Stromal cell of bone marrow (primary cell): ENCODE measurements around the gene ABCA7.
"Not testable (repeated sequence)": the region's sequence is repeated elsewhere in the genome, so short reads cannot be mapped to it uniquely, and the experiment has no call there.

Source experiments
- DNase-seq: peaks from one replicate; pipeline ENCODE4 v3.0.0-alpha.2; 2012; ENCODE audit warnings: low read depth

Gene ABCA7

DNA sequence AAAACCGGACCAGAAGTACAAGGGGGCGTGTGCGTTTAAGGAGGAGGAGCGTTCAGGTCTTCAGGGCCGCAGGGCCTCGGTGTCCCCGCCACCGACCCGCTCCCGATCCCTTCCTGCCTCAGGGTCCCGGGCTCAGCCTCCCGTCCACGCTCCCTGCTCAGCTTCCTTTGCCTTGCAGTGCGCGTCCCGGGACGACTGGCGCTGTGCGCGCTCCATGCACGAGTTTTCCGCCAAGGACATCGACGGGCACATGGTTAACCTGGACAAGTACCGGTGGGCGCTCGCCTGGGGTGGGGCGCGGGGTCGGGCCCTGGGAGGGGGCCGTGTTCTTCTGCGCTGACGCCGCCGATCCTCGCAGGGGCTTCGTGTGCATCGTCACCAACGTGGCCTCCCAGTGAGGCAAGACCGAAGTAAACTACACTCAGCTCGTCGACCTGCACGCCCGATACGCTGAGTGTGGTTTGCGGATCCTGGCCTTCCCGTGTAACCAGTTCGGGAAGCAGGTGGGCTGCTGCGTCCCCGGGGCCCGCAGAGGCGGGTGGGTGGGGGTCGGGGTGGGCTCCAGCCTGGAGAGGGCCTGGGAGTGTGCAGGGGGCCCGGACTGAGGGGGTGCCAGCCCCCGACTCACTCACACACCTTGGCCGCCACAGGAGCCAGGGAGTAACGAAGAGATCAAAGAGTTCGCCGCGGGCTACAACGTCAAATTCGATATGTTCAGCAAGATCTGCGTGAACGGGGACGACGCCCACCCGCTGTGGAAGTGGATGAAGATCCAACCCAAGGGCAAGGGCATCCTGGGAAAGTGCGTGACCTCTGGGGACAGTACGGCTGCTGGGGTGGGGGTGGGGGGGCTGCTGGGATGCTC is 65.3 kb downstream of the ABCA7 start:
- DNase-seq = no peak

DNA sequence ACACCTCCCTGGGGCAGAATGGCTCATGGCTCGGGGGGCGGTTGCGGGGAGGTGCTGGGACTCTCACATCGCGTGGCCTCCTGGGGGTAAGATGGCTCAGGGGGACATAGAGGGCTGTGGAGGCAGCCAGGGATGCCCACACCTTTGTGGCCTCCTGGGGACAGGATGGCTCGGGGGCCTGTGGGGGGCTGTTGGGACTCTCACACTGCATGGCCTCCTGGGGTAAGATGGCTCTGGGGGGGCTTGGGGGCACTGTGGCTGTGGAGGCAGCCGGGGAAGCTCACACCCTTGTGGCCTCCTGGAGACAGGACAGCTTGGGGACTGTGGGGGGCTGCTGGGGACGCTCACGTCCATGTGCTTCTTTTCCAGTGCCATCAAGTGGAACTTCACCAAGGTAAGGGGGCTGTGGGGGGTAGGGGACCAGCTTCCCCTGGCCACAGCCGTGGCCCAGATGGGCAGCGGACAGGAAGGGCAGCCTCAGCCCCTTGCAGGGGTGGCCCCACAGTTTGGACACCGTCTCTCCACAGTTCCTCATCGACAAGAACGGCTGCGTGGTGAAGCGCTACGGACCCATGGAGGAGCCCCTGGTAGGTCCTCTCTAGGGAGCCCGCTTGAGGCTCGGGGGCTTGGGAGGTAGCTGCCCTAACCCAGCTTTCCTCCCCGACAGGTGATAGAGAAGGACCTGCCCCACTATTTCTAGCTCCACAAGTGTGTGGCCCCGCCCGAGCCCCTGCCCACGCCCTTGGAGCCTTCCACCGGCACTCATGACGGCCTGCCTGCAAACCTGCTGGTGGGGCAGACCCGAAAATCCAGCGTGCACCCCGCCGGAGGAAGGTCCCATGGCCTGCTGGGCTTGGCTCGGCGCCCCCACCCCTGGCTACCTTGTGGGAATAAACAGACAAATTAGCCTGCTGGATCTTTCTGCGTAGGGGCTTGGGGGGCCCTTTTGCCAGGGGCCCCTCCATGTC is 66.2 kb downstream of the ABCA7 start:
- no peak for DNase-seq

DNA sequence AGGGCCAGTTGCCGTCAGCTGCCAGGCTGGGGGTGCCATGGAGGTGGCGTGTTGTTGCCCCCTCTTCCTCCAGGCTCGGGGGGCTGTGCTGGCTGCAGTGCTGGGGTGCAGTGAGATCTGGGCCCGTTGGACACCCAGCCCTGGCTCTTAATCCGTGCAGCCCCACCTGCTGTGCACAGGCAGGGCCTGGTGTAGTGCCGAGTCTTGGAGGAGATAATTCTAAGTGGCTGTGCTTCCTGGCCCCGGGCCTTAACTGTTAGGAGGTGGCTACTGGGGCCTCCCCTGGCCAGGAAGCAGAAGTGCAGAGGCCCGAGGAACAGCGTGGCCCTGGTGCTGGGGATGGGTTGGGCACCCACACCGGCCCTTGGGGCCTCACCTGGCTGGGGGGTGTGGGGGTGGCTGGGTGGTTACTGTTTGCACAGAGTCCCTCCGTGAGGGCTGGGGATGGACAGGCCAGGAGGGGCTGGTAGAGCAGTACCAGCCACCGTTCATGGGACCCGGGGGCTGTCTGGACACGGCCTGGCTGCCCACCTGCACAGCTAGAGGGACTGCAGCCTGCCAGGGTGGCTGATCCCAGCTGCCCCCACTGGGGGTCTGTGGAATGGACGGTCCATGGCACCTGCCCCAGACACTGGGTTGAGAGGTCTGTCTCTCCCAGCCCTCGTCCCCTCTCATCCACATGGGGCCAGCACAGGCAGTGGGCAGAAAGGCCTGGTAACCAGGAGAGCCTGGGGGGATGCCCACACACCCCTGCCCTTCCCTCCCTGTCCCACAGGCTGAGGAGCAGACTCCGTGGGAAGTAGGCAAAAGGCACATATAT is 67.1 kb downstream of the ABCA7 start:
- no peak for DNase-seq

DNA sequence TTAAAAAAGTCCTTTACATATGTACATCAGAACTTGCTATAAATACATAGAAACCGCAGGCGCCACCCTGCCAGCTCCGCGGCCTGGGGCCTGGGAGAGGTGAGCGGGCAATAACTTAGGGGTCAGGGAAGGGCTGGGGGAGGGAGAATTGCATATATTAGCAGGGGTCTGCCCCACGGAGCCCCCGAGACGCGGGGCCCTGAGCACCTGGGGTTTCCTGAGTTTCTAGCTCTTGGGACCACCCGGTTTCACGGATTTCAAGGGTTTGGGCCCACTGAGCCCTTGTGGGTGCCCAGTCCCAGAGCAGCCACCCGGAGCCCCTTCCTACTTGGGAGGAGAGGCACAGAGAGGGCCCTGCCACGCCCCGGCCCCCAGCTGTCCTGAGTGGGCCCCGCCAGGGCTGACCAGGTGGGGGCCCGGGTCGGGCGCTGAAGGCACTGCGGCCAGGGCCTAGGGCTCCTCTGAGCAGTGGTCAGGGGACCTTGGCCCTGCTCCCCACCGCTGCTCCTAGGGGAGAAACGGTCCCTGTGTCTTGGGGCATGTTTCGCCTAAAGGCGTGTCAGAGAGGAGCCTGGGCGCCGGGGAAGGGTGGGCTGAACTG is 67.9 kb downstream of the ABCA7 start:
- no peak for DNase-seq

DNA sequence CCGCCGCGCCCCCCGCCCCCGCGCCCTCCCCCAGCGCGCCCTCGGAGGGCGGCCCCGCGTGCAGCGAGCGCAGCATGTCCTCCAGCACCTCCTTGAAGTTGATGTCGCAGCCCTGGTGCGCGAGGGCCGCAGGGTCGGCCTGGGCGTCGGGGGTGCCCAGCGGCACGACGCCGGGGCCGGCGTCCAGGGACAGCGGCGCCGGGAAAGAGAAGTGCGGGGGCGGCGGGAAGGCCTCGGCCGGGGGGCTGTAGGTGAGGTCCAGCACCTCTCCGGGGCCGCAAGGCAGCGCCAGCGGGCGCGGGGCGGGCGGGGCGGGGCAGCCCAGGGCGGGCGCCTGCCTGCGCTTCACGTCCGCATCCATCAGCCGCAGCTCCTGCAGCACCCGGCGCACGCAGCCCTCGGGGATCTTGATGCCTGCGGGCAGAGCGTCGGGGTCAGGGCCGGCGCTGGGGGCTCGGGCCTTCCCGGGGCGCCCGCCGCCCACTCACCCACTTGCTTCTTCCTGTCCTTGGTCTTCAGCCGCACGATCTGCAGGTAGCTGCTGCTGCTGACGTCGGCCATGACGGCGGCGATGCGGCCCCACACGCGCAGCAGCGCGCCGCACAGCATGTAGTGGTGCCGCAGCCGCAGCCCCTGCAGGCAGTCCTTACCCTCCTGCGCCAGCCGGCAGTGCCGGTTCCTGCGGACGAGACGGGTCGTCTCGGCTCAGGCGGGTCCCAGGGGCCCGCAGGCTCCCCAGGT is 68.6 kb downstream of the ABCA7 start:
- no peak for DNase-seq

DNA sequence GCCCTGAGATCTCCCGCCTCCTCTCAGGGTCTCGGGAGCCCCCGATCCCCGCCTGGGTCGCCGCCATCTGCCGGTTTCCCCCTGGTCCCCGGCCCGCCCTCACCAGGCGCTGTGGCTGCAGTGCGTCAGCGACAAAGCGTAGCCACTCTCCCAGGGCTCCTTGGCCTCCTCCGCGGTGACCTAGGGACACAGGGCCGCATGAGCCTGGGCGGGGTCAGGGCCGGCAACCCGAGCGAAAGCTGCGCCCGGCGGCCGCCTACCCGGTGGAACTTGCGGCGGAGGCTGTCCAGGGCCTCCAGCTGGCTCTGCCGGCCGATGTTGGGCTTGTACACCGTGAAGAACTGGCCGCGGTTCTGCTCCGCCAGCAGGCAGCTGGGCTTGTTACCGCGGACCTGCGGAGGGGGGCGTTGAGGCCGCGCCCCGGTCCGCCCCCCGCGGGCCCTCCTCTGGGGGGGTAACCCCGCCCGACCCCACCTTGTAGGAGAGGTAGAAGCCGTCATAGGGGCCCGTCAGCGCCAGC is 69.2 kb downstream of the ABCA7 start:
- no peak for DNase-seq

DNA sequence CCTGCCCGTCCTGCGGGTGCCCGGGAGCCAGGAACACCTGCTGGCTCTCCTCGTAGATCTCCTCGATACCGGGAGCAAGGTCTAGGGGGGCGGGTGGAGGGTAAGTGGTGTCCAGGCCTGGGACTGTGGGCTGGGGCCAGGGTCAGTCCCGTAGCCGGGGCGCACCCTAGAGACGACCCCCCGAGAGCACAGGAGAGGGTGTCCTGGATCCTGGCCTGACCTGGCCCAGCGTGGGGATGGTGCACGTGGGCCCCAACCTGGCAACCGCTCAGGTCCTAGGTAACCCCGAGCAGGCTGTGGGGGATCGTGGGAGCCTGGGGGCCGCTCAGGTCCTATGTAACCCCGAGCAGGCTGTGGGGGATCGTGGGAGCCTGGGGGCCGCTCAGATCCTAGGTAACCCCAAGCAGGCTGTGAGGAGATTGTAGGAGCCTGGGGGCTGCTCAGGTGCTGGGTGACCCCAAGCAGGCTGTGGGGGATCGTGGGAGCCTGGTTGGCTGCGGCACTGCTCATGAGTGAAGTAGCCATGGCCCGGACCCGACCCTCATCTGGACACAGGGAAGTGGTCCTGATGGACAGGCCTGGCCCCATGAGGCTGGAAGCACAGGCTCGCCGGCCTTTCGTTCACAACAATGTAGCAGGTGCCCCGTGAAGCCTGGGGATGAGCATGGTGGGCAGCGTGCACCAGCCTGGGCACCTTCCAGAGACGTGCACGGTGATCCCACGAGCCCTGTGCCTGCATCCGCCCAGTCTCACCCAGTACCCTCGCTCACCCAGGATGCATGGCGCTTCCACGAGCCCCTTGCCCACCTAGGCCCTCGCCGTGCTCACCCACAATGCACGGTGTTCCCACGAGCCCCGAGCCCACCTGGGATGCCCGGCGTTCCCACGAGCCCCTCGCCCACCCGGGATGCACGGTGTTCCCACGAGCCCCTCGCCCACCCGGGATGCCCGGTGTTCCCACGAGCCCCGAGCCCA is 70.1 kb downstream of the ABCA7 start:
- no peak for DNase-seq

DNA sequence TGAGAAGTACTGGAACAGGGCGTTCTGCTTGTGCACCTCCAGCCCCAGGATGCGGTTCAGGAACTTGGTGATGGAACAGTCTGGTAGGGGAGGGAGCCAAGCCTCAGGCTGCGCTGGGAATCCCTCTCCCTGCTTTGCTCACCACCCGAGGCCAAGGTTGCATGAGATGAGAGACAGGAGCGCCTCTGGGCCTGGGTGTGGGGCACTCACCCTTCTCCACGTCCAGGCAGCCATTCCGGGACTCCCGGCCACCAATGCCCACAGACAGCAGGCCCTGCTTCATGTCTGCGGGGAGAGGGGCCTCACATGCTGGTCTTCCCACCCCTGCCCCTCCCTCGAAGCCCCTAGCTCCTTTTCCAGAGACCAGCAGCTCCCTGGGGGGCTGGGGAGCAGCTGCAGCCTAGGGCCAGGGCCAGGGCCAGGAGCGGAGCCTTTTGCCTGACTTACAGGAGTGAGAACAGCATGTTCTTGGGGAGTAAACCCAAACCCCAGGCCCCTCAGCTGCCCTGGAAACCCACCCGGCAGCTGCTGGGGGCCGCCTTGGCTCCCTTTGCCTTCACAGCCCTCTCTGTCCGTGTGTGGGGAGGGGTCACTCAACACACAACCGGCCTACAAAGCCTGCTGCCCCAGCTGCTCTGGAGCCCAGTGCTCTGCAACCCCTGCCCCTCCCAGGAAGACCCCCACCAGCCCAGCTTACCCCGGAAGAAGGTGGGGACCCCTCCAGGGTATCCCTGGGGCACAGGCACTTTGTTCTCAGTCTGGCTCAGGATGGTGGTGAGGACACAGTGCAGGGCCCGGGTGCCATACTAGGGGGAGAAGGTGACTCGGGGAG is 71.1 kb downstream of the ABCA7 start:
- DNase-seq = no peak

DNA sequence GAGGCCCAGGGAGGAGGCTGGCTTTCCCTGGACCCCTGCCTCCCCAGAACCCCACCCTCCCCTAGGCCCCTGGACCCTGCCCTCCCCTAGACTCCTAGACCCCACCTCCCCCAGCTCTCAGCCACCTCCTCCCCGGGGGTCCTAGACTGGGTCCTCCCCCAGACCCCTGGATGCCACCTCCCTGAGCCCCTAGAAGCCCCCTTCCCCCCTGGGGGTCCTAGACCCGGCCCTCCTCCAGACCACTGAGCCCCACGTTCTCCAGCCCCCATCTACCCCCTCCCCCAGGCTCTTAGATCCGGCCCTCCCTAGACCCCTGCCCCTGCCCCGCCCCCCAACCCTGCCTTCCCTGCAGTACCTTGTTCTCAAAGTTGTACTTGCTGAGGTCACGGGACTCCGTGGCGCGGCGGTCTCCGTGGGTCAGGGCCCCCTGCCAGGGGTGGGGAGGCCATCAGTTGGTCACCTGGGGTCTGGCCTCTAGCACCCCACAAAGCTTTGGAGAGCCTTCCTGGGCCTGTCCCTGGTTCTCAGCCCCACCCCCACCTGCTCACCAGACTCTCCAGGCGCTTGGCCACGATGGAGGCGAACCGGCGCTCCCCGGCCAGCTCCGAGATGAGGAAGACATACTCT is 71.8 kb downstream of the ABCA7 start:
- DNase-seq = no peak

DNA sequence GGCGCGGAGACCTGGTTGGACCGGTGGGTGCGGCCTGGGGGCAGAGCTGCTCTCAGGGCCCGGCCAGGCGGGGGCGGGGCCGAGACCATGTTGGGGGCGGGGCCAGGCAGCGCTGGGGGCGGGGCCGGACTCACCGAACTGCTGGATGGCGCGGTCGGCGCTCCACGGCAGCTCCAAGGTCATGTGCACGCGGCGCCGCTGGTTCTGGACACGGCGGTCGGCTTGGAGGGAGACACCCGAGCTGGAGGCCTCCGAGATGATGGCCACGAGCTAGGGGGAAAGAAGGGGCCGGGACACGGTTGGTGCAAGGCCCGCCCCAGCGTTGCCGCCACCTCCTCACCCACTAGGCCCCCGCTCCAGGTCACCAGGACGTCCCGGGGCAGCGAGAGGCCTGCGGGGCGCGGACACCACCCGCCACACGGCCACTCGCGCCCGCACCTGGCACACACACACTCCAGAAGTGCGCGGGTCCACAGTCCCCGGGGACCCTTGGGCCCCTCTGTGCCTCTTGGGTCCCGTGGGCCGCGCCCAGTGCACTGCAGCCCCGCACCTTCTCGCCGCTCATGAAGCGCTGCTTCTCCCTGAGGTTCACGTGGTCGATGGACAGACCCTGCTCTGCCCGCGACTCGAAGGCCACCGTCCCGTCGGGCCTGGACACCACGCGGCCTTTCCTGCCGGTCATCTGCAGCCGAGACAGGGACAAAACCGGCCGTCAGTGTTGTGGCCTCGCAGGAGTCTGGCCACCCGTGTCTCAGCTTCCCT is 72.5 kb downstream of the ABCA7 start:
- DNase-seq = no peak

DNA sequence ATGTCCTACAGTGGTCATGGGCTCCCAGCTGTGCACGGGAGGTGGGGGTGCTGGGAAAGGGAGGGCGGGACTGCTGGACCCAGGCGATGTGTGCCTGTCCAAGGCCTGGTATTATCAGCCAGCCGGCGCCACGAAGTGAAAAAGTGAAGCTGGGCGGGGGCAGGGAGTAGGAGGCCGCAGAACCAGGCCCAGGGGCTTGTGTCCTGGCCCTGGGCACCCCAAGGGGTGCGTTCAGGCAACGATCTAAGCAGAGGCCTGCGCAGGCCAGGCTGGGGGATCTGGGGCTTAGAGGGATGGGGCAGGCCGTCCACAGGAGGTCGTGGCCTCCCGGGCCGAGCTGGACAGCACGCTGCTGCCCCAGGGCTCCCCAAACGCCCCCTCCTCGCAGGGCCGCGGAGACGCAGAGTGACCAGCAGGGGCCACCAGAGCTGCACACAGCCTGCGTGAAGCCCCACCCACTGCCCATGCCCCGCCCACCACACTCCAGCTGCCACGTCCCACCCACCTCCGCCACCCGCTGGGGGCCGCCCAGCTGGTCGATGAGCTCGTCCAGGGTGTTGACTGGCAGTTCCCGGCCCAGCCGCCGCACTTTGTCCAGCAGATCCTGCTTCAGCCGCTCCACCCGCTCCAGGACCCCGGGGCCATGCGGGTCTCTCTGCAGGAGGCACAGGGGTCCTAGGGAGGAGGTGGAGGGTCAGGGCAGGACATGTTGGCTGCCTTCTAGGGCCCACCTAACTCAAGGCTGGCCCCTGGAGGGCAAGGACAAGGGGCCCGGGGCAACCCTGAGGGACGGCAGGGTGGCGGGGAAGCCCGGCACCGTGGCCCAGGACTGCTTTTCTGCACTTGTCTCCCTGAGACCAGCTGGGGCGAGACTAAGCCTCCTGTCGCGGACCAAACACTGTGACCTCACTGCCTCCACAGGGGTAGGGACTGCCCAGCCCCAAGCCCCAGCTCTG is 73.4 kb downstream of the ABCA7 start:
- DNase-seq = peak; percentile 78

DNA sequence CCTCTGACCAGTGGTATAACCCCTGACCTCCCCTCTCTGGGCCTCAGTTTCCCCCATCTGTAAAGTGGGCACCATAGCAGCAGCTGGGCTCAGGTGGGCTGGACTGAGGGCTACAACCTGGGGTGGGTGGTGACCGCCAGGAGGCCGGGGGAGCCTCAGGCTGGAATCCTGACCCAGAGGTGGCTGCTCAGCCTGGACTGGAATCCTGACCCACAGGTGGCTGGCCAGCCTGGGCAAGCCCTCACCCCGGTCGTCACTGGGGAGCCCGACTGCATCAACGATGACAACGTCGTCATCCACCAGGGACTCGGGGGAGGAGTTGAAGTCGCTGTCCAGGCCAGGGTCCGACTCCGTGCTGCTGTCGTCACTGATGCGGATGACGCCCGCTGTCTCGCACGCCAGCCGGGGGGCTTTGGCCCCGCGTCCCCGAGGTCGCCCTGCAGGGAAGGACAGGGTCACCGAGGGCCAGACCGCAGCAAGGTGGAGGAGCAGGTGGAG is 74.1 kb downstream of the ABCA7 start:
- no peak for DNase-seq

DNA sequence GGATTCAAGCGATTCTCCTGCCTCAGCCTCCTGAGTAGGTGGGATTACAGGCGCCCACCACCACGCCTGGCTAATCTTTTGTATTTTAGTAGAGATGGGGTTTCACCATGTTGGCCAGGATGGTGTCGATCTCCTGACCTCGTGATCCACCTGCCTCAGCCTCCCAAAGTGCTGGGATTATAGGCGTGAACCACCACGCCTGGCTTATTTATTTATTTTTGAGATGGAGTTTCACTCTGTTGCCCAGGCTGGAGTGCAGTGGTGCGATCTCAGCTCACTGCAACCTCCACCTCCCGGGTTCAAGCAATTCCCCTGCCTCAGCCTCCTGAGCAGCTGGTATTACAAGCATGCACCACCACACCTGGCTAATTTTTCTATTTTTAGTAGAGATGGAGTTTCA is 74.8 kb downstream of the ABCA7 start:
- not testable (repeated sequence) for DNase-seq
